HG03469 (cell line): Measurements from ENCODE around the gene CATSPER1.
"Not testable (repeated sequence)": the region's sequence is repeated elsewhere in the genome, so short reads cannot be mapped to it uniquely, and the experiment has no call there.

ENCODE experiments used
- ATAC-seq: cut with Tn5 transposase; IDR thresholded peaks from one replicate; pipeline ENCODE4 v1.9.1; 2021; ENCODE audit warnings: mild to moderate bottlenecking, moderate library complexity, moderate number of reproducible peaks; ENCODE audit not compliant: unreplicated experiment

Gene CATSPER1

DNA sequence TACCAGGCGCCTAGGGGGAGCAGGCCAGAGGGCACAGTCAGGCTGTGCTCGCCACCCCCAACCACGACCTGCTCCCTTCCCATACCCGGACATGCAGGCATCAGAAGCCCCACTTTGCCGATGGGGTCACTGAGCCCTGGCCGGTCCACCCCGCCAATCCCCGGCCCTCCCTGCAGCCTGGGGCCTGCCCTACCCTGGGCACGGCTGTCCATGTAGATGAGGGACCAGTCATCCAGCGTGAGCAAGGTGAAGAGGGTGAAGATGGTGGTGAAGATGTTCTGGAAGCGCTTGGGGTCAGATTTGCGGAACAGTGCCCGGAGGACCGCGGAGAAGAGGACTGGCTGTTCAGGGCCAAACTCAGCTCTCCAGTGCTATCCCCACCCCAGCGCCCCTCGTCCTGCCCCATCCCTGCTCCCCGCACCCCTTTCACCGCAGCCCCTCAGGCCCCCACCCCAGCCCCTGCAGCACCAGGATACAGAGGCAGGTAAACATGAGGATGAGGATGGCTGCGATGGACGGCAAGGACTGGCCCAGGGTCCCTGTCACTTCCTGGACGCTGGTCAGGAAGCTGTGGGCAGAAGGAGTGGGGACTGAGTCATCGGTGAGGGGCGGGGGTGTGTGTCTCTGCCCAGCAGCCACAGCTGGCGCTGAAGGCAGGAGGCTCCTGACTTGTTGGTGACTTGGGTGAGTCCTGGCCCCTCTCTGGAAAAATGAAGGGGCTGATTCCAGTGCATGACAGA, 5.5 kb downstream of the CATSPER1 start:
- ATAC-seq: no peak

DNA sequence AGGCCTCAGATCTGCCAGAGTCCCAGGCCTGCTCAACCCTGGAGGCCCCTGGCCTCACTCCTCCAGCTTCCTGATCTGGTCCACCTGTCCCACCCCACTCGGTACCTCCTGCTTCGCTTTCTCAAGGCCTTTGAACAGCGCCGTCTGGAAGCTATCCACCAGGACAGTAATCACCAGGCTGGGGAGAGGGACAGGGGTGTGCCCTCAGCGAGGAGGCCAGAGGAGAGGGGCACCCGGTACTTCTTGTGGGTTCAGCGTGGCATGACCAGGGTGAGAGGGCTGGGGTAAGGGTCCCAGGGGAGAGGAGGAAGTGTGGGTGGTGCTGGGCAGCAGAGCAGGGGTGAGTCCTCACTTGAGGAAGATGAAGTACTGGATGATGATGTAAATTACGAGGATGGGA, 6.1 kb downstream of the CATSPER1 start:
- ATAC-seq: no peak

DNA sequence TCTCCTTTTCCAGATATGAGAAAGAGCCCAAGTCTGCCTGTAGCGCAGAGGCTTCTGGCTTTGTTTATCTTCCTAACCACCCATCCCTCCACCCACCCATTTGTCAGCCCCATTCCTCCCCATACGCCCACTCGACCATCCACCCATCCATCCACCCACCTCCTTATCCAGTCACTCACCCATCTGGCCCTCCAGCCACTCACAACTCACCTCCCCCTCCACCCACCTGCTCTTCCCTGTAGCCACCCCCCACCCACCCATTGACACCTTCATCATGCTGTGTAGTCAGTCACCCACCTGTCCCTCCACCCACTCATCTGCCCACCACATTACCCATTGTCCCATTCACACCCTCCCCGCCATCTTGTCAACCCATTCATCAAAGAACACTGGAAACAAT, 9.0 kb downstream of the CATSPER1 start:
- ATAC-seq: no peak

DNA sequence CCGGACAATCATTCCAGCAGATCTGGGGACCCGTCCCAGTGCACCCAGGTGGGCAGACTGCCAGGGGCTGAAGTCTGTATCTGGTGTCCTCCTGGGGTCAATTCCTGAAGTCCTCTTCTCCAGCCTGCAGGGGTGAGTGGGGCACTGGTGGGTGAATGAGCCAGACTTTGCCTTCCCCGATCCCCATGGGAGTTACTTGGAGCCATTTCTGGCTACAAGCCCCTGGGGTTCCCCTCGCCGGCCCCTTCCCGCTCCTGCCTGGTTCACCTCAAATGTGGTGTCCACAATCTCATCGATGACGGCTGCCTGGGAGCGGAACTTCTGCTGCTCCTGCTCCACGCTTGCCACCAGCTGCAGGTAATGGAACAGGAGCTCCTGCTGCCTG, 9.5 kb downstream of the CATSPER1 start:
- no peak for ATAC-seq

DNA sequence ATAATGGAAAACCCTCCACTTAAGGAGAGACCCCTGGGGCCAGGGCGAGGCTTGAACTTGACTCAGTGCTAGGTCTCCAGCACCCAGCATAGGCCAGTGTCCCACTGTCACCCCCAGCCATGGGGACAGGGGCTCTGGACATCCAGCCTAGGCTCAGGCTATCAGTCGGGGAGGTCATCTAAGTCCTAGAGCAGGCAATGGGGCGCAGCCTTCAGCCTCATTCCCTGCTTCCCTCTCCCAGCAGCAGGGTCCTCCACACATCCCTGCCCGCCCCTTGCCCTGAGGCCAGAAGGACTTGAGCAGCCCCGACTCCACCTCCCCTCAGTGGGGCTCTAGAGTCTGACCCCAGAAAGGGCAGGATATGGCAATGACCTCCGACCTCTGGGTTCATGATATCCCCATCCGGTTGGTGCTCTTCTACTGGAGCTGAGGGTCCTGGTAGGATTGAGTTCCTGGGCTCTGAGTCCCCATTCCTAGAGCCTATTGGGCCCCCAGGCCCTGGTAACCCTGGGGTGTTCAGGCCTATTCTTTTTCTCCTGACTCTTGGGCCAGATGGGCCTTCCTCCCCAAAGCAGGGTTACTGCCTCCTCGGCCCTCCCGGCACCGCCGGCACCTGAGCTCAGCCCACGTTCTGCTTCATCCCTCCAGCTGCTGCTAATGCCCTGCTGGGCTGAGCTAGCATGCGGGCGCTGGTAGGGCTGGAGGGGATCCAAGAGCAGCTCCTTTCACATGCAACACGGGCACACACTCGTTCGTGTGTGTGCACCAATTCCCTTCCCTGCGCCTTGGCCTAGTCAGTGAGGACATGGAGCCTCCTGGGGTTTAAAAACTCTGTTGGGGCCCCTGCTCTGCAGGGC, 10.1 kb downstream of the CATSPER1 start:
- no peak for ATAC-seq

DNA sequence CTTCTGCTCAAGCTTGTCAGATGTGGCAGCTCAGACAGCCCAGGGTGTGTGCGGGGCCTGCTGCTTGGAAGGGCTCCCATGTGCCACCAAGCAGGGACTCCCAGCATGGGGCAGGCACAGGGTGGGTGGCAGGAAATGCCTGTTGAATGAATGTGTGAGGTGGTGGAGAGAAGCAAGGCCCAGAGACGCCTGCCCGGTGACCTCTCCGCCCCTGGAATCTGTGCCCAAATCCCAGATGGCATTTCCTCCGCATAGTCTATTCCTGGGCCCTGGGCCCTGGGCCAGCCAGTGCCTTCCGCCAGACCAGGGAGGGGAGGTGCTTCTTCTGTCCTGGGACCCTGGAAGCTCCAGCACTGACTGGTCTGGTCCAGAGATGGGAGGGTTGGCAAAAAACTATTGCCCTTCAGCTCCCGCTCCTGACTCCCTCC, 10.8 kb downstream of the CATSPER1 start:
- ATAC-seq: no peak

DNA sequence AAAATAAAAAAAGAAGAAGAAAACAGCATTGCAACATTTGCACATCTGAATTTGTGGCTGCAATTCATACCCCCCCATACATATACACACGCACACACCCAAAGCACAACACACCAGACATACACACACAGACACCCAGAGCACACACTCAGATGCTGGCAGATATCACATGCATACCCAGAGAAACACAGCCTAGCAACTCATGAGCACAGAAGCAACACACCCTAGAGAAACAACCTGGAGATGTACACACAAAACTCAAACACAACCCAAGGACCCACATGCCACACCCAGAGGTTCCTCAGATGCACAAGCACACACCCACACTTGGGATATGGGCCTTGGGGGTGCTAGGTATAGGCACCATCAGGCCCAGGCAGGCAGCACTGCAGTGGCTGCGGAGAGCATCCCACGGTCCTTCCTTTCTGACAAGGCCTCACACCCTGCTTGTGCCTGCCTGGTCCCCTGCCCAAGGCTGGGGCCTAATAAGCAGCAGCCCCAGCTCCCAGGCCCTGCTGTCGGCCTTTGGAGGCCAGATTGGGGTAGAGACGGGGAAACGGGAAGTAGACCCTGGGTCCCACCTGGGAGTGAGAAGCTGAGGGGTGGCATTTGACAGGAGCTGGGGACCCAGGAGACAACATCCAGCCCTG, 11.3 kb downstream of the CATSPER1 start:
- no peak for ATAC-seq

DNA sequence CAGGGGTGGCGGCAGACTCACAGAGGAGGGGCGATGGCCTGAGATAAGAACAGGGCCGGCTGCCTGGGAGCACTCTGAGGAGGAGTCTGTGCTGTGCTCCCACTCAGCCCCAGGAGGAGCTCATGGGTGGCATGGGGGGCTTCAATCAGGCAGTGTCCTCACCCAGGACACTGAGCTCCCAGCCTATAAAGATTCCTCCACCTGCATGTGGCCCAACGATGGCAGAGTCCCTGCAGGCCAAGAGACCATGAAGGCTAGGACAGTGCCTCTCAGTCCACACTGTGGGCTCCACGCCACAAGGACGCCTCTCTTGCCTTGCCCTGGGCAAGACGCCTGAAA, 12.5 kb downstream of the CATSPER1 start:
- no peak for ATAC-seq

DNA sequence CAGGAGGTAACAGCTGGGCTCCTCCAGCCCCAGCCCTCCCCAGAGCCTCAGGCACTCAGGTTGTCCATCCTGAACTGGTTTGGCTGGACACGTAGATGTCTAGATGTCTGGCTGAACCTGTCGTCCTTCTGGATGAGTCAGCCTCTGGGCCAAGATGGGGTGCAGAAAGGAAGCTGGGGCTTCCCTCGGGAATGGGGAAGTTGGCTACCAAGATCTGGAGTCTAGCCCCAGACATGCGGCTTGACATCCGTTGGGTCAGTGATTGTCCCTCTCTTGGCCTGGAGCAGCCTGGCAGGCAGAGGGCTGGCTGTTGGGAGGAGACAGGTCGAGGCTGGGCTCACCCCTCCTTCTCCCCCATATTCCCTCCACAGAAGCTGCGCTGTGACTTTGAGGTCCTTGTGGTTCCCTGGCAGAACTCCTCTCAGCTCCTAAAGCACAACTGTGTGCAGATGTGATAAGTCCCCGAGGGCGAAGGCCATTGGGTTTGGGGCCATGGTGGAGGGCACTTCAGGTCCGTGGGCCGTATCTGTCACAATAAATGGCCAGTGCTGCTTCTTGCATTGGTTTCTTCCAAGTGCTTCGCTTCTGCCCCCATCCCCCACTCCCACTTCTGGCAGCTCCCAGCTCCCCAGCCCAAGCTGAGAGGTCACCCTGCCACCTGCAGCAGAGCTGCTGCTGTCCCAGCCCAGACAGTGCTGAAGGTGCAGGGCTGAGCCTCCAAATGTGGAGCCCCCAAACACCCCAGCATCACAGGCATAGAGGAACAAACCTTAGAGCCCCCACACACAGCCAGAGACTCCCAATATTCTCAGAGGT, 13.1 kb downstream of the CATSPER1 start:
- ATAC-seq: no peak

DNA sequence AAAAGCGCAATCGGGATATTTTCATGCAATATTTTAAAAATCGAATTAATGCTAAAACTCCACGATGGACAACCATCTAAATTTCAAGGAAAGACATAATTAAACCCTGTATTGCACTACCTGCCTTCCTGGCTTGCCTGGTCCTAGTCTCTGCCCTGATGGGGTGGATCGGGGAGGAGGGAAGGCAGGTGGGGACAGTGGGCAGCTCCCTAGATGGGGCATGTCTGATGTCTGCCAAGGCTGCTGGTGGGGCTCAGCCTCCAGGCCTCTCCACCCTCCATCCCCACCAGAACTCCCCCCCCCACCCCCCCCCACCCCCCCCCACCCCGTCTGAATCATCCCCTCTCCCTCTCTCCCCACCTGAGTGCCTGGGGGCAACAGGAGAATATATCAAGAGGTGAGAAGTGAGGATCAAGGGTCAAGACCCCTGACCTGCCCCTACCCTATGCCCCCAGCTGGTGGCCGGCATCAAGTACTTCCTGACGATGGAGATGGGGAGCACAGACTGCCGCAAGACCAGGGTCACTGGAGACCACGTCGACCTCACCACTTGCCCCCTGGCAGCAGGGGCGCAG, 13.8 kb downstream of the CATSPER1 start:
- no peak for ATAC-seq

DNA sequence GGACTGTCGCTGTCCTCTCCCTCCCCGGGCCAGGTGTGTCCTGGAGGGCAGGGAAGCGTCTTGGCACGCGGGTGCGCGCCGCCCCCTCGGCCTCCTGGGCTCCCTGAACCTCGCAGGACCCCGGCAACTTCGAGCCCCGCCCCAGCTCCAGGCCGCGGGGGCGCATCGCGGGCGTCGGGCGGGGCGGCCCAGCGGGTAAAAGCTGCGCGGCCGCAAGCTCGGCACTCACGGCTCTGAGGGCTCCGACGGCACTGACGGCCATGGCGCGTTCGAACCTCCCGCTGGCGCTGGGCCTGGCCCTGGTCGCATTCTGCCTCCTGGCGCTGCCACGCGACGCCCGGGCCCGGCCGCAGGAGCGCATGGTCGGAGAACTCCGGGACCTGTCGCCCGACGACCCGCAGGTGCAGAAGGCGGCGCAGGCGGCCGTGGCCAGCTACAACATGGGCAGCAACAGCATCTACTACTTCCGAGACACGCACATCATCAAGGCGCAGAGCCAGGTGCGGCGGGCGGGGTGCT, 14.4 kb downstream of the CATSPER1 start, which contains the start of gene CST6:
TSS of gene CST6 (plus strand) at position 224 of the 519 bp plus-strand sequence. CDS start at position 261, 37 bp downstream.
- ATAC-seq: no peak

DNA sequence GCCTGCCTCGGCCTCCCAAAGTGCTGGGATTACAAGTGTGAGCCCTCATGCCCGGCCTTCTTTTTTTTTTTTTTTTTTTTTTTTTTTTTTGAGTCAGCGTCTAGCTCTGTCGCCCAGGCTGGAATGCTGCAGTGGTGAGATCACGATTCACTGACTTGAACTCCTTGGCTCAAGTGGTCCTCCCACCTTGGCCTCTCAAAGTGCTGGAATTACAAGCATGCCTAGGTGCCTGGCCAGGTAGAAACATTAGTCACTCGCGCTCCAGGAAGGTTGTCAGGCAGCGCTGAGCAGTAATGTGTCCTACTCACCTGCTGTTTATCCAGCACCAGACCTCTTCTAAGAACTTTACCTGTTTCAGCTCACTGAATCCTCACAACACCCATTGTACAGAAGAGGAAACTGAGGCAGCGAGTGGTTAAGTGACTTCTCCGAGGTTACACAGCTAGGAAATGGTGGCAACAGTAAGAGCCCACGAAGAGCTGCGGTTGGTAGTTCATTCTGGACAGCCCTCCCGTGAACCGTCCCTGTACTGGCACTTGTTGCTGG, 15.0 kb downstream of the CATSPER1 start:
- ATAC-seq: no peak

DNA sequence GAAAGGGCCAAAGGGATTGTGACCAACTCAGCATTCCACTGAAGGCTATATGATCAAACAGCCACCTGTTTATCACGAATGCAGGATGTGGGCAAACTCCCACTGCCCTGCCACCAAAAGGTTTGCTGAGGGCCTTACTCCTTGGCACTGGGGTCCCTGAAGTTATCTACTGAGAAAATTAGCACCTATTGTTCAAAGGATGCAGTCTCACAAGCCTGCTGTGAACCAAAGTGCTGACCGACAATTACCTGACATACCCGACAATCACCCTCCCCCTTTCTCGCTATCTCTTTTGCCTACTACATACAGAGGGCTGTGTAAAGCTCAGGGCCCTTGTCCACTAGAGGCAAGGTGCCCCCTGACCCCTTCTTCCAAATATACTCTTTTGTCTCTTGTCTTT, 16.2 kb downstream of the CATSPER1 start:
- ATAC-seq: not testable (repeated sequence)

DNA sequence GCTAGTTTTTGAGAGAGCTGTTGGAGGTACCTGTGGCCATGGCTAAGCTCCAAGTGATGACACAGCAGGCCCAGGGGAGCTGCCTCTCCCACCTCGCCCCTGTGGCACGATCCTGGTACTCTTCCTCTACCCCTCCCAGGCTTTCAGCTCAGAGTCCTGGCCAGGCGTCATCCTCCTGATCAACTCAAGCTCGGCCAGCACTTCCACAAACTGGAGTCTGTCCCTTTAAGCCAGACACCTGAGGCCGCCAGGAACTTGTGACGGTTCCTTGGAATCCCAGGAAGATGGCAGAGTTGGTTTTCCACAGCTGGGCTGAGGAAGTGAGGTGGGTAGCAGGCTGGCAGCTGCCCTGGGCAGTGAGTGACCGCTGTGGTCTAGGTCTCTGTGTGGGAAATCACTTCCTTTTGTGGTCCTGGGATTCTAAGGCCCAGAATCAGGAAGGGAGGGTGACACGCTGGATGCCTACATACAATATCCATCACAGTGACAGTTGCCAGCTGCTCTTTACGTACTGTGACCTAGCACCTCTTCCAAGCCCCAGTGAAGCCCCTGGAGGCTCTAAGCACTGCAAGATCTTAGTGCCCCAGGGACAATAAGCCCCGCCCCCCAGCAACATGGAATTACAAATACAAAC, 17.7 kb downstream of the CATSPER1 start:
- ATAC-seq: no peak

DNA sequence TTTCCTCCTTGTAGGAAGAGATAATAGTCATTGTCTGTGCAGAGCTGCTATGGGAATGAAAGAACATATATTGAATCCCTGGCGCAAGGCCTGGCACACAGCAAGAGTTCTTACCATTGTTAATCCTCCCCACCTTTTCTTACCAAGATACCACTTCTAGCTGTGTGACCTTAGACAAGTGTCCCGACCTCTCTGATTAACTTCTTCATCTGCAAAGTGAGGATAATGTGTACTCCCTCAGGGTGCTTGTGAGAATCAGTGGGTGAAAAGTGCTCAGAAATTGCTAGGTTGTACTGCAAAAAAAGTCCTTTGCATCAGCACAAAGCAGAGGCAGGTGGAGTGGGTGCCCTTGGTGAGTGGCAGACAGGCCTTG, 18.2 kb downstream of the CATSPER1 start:
- ATAC-seq: no peak

DNA sequence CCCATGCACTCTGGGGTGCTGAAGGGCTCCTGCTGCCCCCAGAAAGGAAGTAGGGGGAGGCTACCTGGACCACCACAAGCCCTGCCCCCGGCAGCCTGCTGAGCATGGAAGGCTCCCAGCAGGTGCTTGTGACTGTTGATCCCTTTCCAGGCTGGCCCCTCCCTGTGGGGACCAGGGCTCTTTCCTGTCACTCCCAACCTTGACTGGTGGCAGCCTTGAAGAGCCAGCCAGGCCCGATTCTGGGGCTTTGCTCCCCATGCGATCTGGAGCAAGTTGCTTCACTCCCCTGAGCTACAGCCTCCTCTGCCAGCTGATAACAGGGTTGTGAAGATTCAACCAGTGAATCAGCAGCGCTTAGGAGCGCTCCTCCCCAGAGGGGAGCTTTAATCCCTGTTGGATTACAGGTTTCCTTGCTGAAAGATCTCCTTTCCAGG, 19.1 kb downstream of the CATSPER1 start:
- ATAC-seq: no peak

DNA sequence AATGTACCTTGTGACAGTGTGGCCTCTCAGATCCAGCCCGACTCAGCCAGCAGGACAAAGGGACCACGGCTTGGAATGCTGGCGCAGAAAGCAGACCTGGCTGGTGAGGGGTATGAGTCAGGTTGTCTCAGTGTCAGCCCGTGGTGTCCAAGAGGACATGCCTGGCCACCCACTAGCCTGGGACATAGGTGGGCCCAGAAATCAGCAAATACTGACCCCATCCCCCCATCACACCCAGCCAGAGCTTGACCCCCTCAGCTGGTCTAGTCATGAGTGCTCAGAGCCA, 19.4 kb downstream of the CATSPER1 start:
- ATAC-seq: no peak

DNA sequence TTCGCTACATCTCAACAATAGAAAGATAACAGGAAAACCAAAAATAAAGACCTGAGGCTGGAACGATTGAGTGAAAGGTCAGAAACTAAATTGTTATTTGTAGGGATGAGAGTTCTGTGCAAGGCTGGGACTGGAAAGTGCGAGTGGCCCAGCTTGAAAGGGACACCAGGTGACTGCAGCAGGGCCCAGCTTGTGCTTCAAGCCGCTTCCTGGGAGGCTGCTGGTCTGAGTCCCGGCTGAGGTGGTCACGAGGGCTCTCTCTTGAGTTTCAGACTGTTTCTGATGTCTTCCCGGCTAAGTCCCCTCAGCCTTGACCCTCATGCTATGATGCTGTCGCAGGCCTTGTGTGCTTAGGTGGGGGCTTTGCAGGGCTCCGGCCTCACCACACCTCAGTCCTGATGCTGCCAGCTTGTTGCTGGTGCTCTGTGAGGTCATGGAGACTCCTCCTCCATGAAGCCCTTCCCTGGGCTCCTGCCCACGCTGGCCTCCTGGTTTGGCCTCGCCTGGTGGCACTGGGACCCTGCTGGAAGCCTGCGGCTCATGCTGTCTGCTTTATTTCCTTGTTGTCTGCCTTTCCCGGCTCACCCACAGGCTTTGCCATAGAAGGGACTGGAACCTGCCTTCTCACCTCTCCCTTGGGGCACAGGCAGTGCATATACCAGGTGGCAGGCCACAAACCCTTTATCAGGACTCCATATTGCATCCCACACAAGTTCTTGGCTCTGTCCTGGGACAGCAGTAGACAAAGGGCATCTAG, 20.0 kb downstream of the CATSPER1 start:
- ATAC-seq: no peak

DNA sequence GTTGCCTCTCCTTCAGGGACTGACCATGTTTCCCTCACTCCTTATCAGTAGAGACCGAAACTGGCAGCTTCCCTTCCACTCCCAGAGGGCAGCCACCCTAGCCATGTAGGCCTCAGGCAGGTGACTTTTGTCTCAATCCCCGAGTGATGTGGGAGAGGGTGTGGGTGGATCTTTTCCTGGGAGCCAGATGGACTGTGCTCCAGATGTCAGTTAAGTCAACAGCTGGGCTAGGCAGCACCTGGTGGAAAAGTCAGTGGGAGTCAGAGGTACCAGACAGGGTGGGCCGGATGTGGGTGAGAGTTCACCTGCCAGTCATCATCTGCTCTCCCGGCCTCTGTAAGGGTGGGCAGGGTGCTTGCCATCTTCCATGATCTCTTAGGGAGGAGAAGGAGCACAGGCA, 22.1 kb downstream of the CATSPER1 start:
- no peak for ATAC-seq
